Tibial nerve (tissue), 3 donors: ENCODE results near the gene IL18R1.

ENCODE experiments used
- POLR2A ChIP-seq, 2 donors: fragments of 450-650 bp; IDR thresholded peaks; one replicate each; pipeline ENCODE4 v1.6.1; 2017; ENCODE audit warnings: antibody characterized with exemption in 2 of 2, mild to moderate bottlenecking in 2 of 2, moderate library complexity in 2 of 2
- TF ChIP-seq, protein P1 (sequence below), 5 experiments: fragments of 200-600 bp in 3 of 5; fragments of 450-650 bp in 2 of 5; sonication (generic) in 3 of 5; IDR thresholded peaks; one replicate each; pipeline ENCODE4 v1.5.1; 2016 to 2019; ENCODE audit warnings: antibody characterized with exemption in 5 of 5, mild to moderate bottlenecking in 3 of 5, moderate library complexity in 2 of 5

DNA sequence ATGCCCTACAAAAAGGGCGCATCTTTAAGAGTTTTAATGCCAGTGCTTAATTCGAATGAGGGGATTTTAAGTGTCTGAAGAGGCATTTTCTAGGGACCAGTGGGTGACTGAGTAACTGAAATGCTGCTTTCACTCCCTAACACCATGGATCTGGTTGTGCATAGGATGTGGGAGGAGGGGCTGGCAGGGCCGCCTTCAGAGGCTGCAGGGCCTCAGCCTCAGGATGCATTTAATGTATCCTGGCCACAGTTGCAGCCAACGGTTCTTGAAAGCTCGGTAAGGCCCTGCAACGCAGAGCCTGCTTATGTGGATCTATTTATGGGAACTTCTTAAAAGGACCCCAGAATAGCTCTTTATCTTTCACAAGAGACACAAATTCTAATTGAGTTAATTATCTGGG is 41.6 kb downstream of the IL18R1 start:
- TF ChIP-seq POLR2A (IDR thresholded peaks at IDR 0.05), result no peak
- TF ChIP-seq, protein P1, sequence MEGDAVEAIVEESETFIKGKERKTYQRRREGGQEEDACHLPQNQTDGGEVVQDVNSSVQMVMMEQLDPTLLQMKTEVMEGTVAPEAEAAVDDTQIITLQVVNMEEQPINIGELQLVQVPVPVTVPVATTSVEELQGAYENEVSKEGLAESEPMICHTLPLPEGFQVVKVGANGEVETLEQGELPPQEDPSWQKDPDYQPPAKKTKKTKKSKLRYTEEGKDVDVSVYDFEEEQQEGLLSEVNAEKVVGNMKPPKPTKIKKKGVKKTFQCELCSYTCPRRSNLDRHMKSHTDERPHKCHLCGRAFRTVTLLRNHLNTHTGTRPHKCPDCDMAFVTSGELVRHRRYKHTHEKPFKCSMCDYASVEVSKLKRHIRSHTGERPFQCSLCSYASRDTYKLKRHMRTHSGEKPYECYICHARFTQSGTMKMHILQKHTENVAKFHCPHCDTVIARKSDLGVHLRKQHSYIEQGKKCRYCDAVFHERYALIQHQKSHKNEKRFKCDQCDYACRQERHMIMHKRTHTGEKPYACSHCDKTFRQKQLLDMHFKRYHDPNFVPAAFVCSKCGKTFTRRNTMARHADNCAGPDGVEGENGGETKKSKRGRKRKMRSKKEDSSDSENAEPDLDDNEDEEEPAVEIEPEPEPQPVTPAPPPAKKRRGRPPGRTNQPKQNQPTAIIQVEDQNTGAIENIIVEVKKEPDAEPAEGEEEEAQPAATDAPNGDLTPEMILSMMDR (IDR thresholded peaks at IDR 0.05), result no peak
